Testis (tissue), 5 donors: Measurements from ENCODE around the gene CD1B. TPM values are rescaled to one million over a fixed set of nuclear protein-coding genes. Genes with fewer than 3 reads are reported as not detected.
"Not testable (repeated sequence)": the region's sequence is repeated elsewhere in the genome, so short reads cannot be mapped to it uniquely, and the experiment has no call there.

Source experiments
- DNase-seq: peaks from one replicate; pipeline ENCODE4 v3.0.0-alpha.2; 2019
- H3K27ac ChIP-seq, 2 donors: fragments of 200-600 bp; sonication (generic); one replicate each; pipeline ENCODE4 v1.5.1; 2019
- H3K27me3 ChIP-seq: fragments of 200-600 bp; sonication (generic); one replicate; pipeline ENCODE4 v1.5.1; 2019
- H3K36me3 ChIP-seq: fragments of 200-600 bp; sonication (generic); one replicate; pipeline ENCODE4 v1.5.1; 2017; ENCODE audit warnings: low read depth; ENCODE audit errors: missing control alignments
- H3K4me1 ChIP-seq: fragments of 200-600 bp; sonication (generic); one replicate; pipeline ENCODE4 v1.5.1; 2019
- H3K4me3 ChIP-seq, 2 donors: fragments of 200-600 bp; sonication (generic); one replicate each; pipeline ENCODE4 v1.5.1; 2017 to 2019
- H3K9me3 ChIP-seq: fragments of 200-600 bp; sonication (generic); one replicate; pipeline ENCODE4 v1.5.1; 2017
- CTCF ChIP-seq, 3 experiments: fragments of 450-650 bp in 2 of 3; fragments of 200-600 bp in 1 of 3; sonication (generic) in 1 of 3; IDR thresholded peaks; one replicate each; pipeline ENCODE4 v1.5.1; 2016 to 2019; ENCODE audit warnings: antibody characterized with exemption in 3 of 3, mild to moderate bottlenecking in 2 of 3, moderate library complexity in 1 of 3
- POLR2A ChIP-seq: fragments of 450-650 bp; IDR thresholded peaks from one replicate; pipeline ENCODE4 v1.6.1; 2017; ENCODE audit warnings: antibody characterized with exemption, mild to moderate bottlenecking, moderate library complexity
- WGBS, 2 donors: methylation state at CpG; one replicate each; pipeline ENCODE4 v1.1.5; 2018; 5-methylcytosine and 5-hydroxymethylcytosine counted together
- intact Hi-C: fragments of 100-400 bp; cut with DNase I; formaldehyde crosslinking; loops from one replicate; pipeline ENCODE4 v1.15.1; 2023; ENCODE audit warnings: low total_unique reads
- long read RNA-seq, 2 donors: transcript quantifications; one replicate each; lab custom pipeline, GENCODE V29; 2026
- polyA plus RNA-seq: library from polyadenylated mRNA; stranded (reverse); fragments of 350-450 nt; fragmentation: Illumina TruSeq; extraction: RNeasy Lipid Tissue Mini Kit (QIAGEN cat#74804); gene quantifications from one replicate; pipeline ENCODE4 v1.2.3, GENCODE V29; 2014; ENCODE audit warnings: low read depth, low replicate concordance; ENCODE audit not compliant: insufficient read depth
- total RNA-seq, 2 donors: library from RNA; depleted of rRNA; stranded (reverse); fragments of >200 nt; gene quantifications; one replicate each; pipeline ENCODE4 v1.2.3, GENCODE V29; 2016

The CD1B gene
- total RNA-seq (not detected), polyA plus RNA-seq (0.30 TPM)
- long read RNA-seq, donor 1 = 0 reads
- long read RNA-seq, donor 2 = 0 reads

DNA sequence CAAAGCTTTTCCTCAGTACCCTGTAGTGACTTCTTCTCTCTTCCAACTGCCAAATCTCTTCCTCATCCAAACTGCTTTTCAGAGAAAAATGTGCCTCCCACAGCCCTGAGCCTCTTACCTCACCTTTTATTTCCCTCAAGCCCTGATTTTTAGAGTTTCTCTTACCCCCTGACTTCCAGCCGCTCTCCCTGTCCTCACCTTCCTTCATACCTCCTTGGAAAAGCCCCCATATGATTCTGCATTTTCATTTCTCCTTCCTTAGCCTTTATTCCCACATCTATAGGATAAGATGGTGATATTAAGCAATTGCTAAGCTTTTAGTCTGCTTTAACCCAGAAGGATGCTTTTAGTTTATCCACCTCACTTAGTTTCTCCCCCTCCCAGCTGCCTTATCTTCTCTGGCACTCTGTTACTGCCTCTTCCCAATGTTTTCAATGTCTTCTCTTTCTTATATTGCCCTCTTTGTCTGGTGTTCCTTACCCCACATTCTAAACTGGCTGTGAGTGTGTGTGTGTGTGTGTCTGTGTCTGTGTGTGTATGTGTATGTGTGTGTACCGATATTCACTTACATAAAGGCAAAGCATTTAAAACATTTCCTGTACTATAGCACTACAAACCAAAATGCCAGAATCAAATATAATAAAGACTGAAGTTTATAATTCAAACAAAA is at the start of gene CD1B:
TSS of gene CD1B (minus strand) at position 51 of the 670 bp plus-strand sequence. CDS start 108 bp downstream, outside the sequence.
- Histone ChIP-seq H3K27ac (no peak within 1 kb of the TSS), H3K27me3 (no peaks in the 10 kb centered on the region), H3K4me3 (no peak within 1 kb of the TSS), H3K36me3 (no peaks in the 10 kb centered on the region), H3K9me3 (no peaks in the 10 kb centered on the region), H3K4me1 (no peaks in the 10 kb centered on the region)
- DNase-seq = no peak
- intact Hi-C loops = no loop called here
- whole genome bisulfite sequencing, 2 donors = 79 to 95% methylated on average over 2 of the region's 2 CpGs
- TF ChIP-seq CTCF (IDR thresholded peaks at IDR 0.05) = no peak
- no peak for TF ChIP-seq POLR2A

DNA sequence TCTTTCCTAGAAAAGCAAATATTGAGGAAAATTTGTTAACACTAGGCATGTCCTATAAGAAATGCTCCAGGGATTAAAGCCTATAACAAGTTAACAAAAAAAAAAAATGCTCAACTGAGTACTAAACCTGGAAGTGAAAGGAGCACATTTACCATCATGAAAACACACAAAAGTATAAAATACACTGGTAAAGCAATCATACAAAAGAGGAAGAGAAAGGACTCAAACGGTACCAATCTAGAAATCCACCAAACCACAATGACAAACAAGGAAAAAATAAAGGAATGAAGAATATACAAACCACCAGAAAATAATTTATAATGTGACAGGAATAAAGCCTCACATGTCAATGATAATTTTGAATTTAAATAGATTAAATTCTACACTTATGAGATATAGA is 43.5 kb upstream of the CD1B start:
- H3K27me3 ChIP-seq = no peaks in the 10 kb centered on the region
- no peaks in the 10 kb centered on the region for H3K9me3 ChIP-seq
- no peaks in the 10 kb centered on the region for H3K36me3 ChIP-seq
- 64 to 87% methylated on average over 1 of the region's 1 CpG for WGBS, 2 donors
- no peaks in the 10 kb centered on the region for H3K4me1 ChIP-seq
- intact Hi-C loops = no loop called here
- DNase-seq = no peak
- no peak for TF ChIP-seq POLR2A
- TF ChIP-seq CTCF (IDR thresholded peaks at IDR 0.05) = no peak
- no peak overlapping the region for H3K27ac ChIP-seq
- no peak overlapping the region for H3K4me3 ChIP-seq

GRCh38 chr1:158374101-158374500 is 42.8 kb upstream of the CD1B start:
- intact Hi-C loops, H3K27me3 ChIP-seq: not testable (repeated sequence)

GRCh38 chr1:158371188-158371953 is 40.0 kb upstream of the CD1B start:
- intact Hi-C loops = no loop called here
- Histone ChIP-seq H3K4me3 (no peak overlapping the region), H3K4me1 (no peaks in the 10 kb centered on the region), H3K9me3 (no peaks in the 10 kb centered on the region), H3K36me3 (no peaks in the 10 kb centered on the region), H3K27ac (no peak overlapping the region), H3K27me3 (no peaks in the 10 kb centered on the region)
- no peak for TF ChIP-seq POLR2A
- TF ChIP-seq CTCF (IDR thresholded peaks at IDR 0.05) = no peak
- DNase-seq = no peak
- WGBS, 2 donors = 89 to 91% methylated on average over 4 to 6 of the region's 6 CpGs

More at GRCh38 chr1:158374101-158374500, 42.8 kb upstream of the CD1B start:
- H3K4me1 ChIP-seq, H3K36me3 ChIP-seq, DNase-seq, H3K9me3 ChIP-seq, H3K27ac ChIP-seq: not testable (repeated sequence)
- WGBS, 2 donors = 63% methylated on average over 23 of the region's 25 CpGs; no CpG with 5 or more reads in 1 of the 2 donors
- peak overlapping the region in 1 of 2 donors; percentile 21 for H3K4me3 ChIP-seq

DNA sequence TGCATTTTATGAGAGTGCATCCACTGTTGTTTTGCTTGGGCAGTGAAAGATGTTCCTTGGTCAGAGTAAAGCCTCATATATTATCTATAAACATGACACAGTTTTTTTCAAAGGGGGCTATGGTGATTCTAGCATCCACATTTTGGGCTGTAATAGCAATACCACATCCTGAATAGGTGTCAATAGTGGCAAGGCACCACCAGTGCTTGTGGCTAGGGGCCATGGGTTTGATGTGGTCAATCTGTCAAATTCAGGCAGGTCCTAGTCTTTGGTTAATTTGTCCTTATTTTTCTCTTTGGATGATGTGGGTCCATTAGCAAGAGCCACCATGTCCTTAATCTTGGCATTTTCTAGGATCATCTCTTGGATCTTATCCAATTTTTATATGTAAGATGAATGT is 35.5 kb upstream of the CD1B start:
- TF ChIP-seq POLR2A (no peak), CTCF (IDR thresholded peaks at IDR 0.05) (no peak)
- H3K9me3 ChIP-seq = no peaks in the 10 kb centered on the region
- intact Hi-C loops = no loop called here
- H3K27ac ChIP-seq = no peak overlapping the region
- H3K27me3 ChIP-seq = no peaks in the 10 kb centered on the region
- no peaks in the 10 kb centered on the region for H3K4me1 ChIP-seq
- no peak for DNase-seq
- H3K36me3 ChIP-seq = no peaks in the 10 kb centered on the region
- no peak overlapping the region for H3K4me3 ChIP-seq
